ENCODE results near the gene TOR2A. TPM values are rescaled to one million over a fixed set of nuclear protein-coding genes. Genes with fewer than 3 reads are reported as not detected.

The TOR2A gene
- polyA plus RNA-seq, 1 donor, result 16.5 TPM

- Histone ChIP-seq H3K36me3 (ENCODE audit: control insufficient read depth, insufficient read depth, low read length) (no peaks in the 10 kb centered on the region), H3K27ac (ENCODE audit: low read length) (no peak overlapping the region), H3K9me3 (ENCODE audit: control insufficient read depth, low read depth, low read length) (no peaks in the 10 kb centered on the region), H3K27me3 (ENCODE audit: control insufficient read depth, insufficient read depth, low read length) (no peaks in the 10 kb centered on the region), H3K4me1 (ENCODE audit: control insufficient read depth, insufficient read depth, low read length) (peaks cover 13% of the 10 kb centered on the region), H3K4me3 (ENCODE audit: low read length) (no peak overlapping the region)
- WGBS (ENCODE audit: insufficient coverage, low lambda C conversion rate), result 73% methylated on average over 6 of the region's 9 CpGs
- no peak for DNase-seq
These were observed 23.8 kb downstream of the TOR2A start for GRCh38 chr9:127711226-127711701.

- Histone ChIP-seq H3K27me3 (ENCODE audit: control insufficient read depth, insufficient read depth, low read length) (no peaks in the 10 kb centered on the region), H3K36me3 (ENCODE audit: control insufficient read depth, insufficient read depth, low read length) (no peaks in the 10 kb centered on the region), H3K27ac (ENCODE audit: low read length) (no peak overlapping the region), H3K4me1 (ENCODE audit: control insufficient read depth, insufficient read depth, low read length) (peaks cover 9% of the 10 kb centered on the region), H3K4me3 (ENCODE audit: low read length) (no peak overlapping the region), H3K9me3 (ENCODE audit: control insufficient read depth, low read depth, low read length) (no peaks in the 10 kb centered on the region)
- 80% methylated on average over 1 of the region's 10 CpGs for whole genome bisulfite sequencing (ENCODE audit: insufficient coverage, low lambda C conversion rate)
- no peak for DNase-seq
These were observed 24.8 kb downstream of the TOR2A start for GRCh38 chr9:127710204-127710783.

- no peak overlapping the region for H3K27ac ChIP-seq (ENCODE audit: low read length)
- H3K4me3 ChIP-seq (ENCODE audit: low read length), result no peak overlapping the region
- WGBS (ENCODE audit: insufficient coverage, low lambda C conversion rate), result no CpG with 5 or more reads among the region's 8 CpGs
- peaks cover 4% of the 10 kb centered on the region for H3K4me1 ChIP-seq (ENCODE audit: control insufficient read depth, insufficient read depth, low read length)
- H3K9me3 ChIP-seq (ENCODE audit: control insufficient read depth, low read depth, low read length), result no peaks in the 10 kb centered on the region
- no peaks in the 10 kb centered on the region for H3K36me3 ChIP-seq (ENCODE audit: control insufficient read depth, insufficient read depth, low read length)
- no peaks in the 10 kb centered on the region for H3K27me3 ChIP-seq (ENCODE audit: control insufficient read depth, insufficient read depth, low read length)
- no peak for DNase-seq
These were observed 26.0 kb downstream of the TOR2A start for GRCh38 chr9:127708952-127709587.

DNA sequence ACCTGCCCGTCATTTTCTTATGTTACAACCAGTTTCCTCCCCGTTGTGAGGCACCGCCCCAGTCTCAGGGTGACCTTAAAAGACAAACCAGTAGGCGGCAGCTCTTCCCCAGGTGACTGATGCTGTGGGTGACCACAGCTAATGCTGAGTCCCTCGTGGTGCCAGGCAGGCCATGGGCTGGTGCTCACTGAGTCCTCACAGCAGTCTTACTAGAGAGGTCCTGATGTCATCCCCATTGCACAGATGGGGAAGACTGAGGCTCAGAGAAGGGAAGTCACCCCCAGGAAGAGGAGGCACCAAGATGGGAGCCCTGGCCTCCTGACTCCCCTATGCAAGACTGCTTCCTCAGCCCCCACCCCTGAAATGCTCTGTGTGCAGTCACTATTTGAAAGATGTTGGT lies 27.3 kb downstream of the TOR2A start:
- no peaks in the 10 kb centered on the region for H3K27me3 ChIP-seq (ENCODE audit: control insufficient read depth, insufficient read depth, low read length)
- no peaks in the 10 kb centered on the region for H3K9me3 ChIP-seq (ENCODE audit: control insufficient read depth, low read depth, low read length)
- H3K36me3 ChIP-seq (ENCODE audit: control insufficient read depth, insufficient read depth, low read length), result no peaks in the 10 kb centered on the region
- H3K27ac ChIP-seq (ENCODE audit: low read length), result no peak overlapping the region
- no peak for DNase-seq
- H3K4me1 ChIP-seq (ENCODE audit: control insufficient read depth, insufficient read depth, low read length), result peaks cover 4% of the 10 kb centered on the region
- no peak overlapping the region for H3K4me3 ChIP-seq (ENCODE audit: low read length)
- no CpG with 5 or more reads among the region's 5 CpGs for WGBS (ENCODE audit: insufficient coverage, low lambda C conversion rate)

- no peaks in the 10 kb centered on the region for H3K9me3 ChIP-seq (ENCODE audit: control insufficient read depth, low read depth, low read length)
- peaks cover 4% of the 10 kb centered on the region for H3K4me1 ChIP-seq (ENCODE audit: control insufficient read depth, insufficient read depth, low read length)
- no peaks in the 10 kb centered on the region for H3K27me3 ChIP-seq (ENCODE audit: control insufficient read depth, insufficient read depth, low read length)
- WGBS (ENCODE audit: insufficient coverage, low lambda C conversion rate), result no CpG with 5 or more reads among the region's 11 CpGs
- H3K4me3 ChIP-seq (ENCODE audit: low read length), result no peak within 1 kb of the TSS
- no peaks in the 10 kb centered on the region for H3K36me3 ChIP-seq (ENCODE audit: control insufficient read depth, insufficient read depth, low read length)
- H3K27ac ChIP-seq (ENCODE audit: low read length), result no peak within 1 kb of the TSS
- DNase-seq, result peak in 1 of 2 donors; percentile 32
These were observed 28.3 kb downstream of the TOR2A start, which contains the start of gene CFAP157 for GRCh38 chr9:127706836-127707241. Gene CFAP157 (plus strand): TSS chr9:127706988. CDS start chr9:127707032, 44 bp downstream.

DNA sequence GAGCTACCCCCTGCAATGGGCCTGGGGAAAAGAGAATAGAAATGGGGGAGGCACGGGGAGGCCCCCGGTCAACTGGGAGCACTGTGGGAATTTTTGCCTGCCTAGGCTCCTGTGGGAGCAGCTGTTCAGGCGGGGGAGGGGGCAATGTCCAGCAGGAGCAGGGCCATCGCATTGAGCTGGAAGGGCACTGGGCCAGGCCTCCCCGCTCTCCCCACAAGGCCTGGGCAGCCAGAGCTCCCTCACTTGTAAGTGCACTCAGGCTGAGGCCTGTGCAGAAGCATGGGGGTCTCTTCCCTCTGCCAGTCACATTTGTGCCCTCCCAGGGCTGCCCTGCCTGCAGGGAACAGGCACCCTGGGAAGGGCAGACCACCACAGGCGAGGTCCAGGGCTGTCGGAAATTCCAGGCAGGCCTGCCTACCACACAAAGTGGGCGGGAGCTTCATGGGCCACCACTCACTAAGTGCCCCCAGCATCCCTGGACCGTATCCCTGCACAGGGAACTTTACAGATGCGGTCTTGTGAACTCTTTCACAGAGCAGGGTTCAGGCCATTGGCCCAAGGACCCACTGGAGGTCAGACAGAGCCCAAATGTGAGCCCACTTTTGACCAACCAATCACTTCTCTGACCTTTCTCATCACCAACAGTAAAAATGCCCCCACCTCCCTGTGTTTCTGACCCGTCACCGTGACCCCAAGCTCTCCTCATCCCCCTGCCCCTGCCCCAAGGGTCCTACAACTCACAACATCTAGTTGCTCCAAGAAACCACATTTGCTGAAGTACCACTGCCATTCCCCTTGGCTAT lies 29.3 kb downstream of the TOR2A start:
- Histone ChIP-seq H3K4me1 (ENCODE audit: control insufficient read depth, insufficient read depth, low read length) (peaks cover 4% of the 10 kb centered on the region), H3K27ac (ENCODE audit: low read length) (no peak overlapping the region), H3K27me3 (ENCODE audit: control insufficient read depth, insufficient read depth, low read length) (no peaks in the 10 kb centered on the region), H3K4me3 (ENCODE audit: low read length) (no peak overlapping the region), H3K9me3 (ENCODE audit: control insufficient read depth, low read depth, low read length) (no peaks in the 10 kb centered on the region), H3K36me3 (ENCODE audit: control insufficient read depth, insufficient read depth, low read length) (no peaks in the 10 kb centered on the region)
- no peak for DNase-seq
- no CpG with 5 or more reads among the region's 12 CpGs for WGBS (ENCODE audit: insufficient coverage, low lambda C conversion rate)

- H3K4me3 ChIP-seq (ENCODE audit: low read length), result no peak overlapping the region
- no peaks in the 10 kb centered on the region for H3K27me3 ChIP-seq (ENCODE audit: control insufficient read depth, insufficient read depth, low read length)
- no peak for DNase-seq
- H3K36me3 ChIP-seq (ENCODE audit: control insufficient read depth, insufficient read depth, low read length), result no peaks in the 10 kb centered on the region
- H3K9me3 ChIP-seq (ENCODE audit: control insufficient read depth, low read depth, low read length), result peaks cover 3% of the 10 kb centered on the region
- H3K4me1 ChIP-seq (ENCODE audit: control insufficient read depth, insufficient read depth, low read length), result peaks cover 7% of the 10 kb centered on the region
- WGBS (ENCODE audit: insufficient coverage, low lambda C conversion rate), result 80% methylated on average over 2 of the region's 9 CpGs
- no peak overlapping the region for H3K27ac ChIP-seq (ENCODE audit: low read length)
These were observed 31.7 kb downstream of the TOR2A start for GRCh38 chr9:127703289-127703946.

DNA sequence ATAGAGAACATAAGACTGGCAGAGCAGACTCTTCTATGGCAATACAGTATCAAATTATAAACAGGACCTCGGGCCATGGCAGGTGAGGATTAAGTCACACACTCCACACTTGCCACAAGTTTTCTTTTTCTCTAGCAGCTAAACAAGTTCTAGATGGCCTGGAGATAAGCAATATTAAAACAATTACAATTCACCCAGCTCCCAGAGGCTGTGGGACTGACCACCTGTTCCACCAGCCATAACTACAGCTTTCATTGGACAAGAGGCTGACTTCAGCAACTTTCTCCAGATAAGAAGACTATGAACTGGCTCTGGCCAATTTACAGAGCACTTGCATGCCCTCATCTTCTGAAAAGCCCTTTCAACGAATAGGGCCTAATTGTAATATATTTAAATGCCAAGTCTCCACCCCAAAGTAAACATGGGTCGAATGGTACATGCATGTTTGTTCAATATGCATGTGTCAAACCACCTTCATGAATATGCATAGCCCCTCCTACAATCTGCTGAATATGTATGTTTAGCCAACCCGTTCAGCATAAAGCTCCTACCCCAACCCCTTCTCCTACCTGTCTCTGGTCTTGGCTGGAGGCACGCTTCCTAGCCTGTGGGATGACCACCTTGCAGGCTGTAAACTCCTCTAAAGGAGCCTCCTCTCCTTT lies 34.4 kb downstream of the TOR2A start:
- H3K36me3 ChIP-seq (ENCODE audit: control insufficient read depth, insufficient read depth, low read length), result no peaks in the 10 kb centered on the region
- no peak overlapping the region for H3K4me3 ChIP-seq (ENCODE audit: low read length)
- peaks cover 3% of the 10 kb centered on the region for H3K4me1 ChIP-seq (ENCODE audit: control insufficient read depth, insufficient read depth, low read length)
- no CpG with 5 or more reads among the region's 5 CpGs for WGBS (ENCODE audit: insufficient coverage, low lambda C conversion rate)
- no peak for DNase-seq
- H3K27ac ChIP-seq (ENCODE audit: low read length), result no peak overlapping the region
- no peaks in the 10 kb centered on the region for H3K27me3 ChIP-seq (ENCODE audit: control insufficient read depth, insufficient read depth, low read length)
- H3K9me3 ChIP-seq (ENCODE audit: control insufficient read depth, low read depth, low read length), result peaks cover 3% of the 10 kb centered on the region

DNA sequence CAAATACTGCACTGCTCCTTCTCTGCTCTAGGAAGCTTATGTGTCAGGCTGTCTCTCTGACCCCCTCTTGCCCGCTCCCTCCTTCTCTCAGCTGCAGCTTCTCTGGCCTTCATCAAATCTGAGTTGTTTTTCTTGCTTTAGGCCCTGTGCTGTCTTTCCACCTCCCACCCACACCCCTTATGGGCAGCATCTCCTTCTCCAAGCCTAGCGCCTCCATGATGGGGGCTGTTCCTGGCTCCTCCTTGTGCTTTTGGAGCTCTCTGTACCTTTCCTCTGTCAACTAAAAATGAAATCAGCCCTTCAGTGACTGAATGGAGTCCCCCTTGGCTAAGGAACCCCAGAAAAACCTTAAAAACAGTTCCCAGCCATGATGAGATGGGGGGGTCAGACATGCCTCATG lies 35.0 kb downstream of the TOR2A start:
- peaks cover 3% of the 10 kb centered on the region for H3K4me1 ChIP-seq (ENCODE audit: control insufficient read depth, insufficient read depth, low read length)
- no peak for DNase-seq
- no peaks in the 10 kb centered on the region for H3K27me3 ChIP-seq (ENCODE audit: control insufficient read depth, insufficient read depth, low read length)
- H3K9me3 ChIP-seq (ENCODE audit: control insufficient read depth, low read depth, low read length), result peaks cover 3% of the 10 kb centered on the region
- no peaks in the 10 kb centered on the region for H3K36me3 ChIP-seq (ENCODE audit: control insufficient read depth, insufficient read depth, low read length)
- WGBS (ENCODE audit: insufficient coverage, low lambda C conversion rate), result no CpG with 5 or more reads among the region's 2 CpGs
- no peak overlapping the region for H3K4me3 ChIP-seq (ENCODE audit: low read length)
- no peak overlapping the region for H3K27ac ChIP-seq (ENCODE audit: low read length)

Data from large intestine (tissue), 3 donors.